Muscle layer of colon (tissue), 2 donors: Measurements from ENCODE around the gene LENG1.

Source experiments
- H3K27ac ChIP-seq: one replicate; pipeline ENCODE4 v1.7.0; 2013; ENCODE audit warnings: low read depth, mild to moderate bottlenecking, low read length, moderate library complexity
- H3K27me3 ChIP-seq, 2 donors: one replicate each; pipeline ENCODE4 v1.7.0; 2013; ENCODE audit warnings: low read length in 2 of 2, mild to moderate bottlenecking in 2 of 2; ENCODE audit not compliant: insufficient read depth in 2 of 2, control insufficient read depth in 1 of 2
- H3K36me3 ChIP-seq: one replicate; pipeline ENCODE4 v1.7.0; 2013; ENCODE audit warnings: mild to moderate bottlenecking, low read length; ENCODE audit not compliant: insufficient read depth
- H3K4me1 ChIP-seq: one replicate; pipeline ENCODE4 v1.7.0; 2013; ENCODE audit warnings: mild to moderate bottlenecking, low read length; ENCODE audit not compliant: insufficient read depth
- H3K4me3 ChIP-seq, 2 donors: one replicate each; pipeline ENCODE4 v1.7.0; 2013; ENCODE audit warnings: low read length in 2 of 2, low read depth in 1 of 2, mild to moderate bottlenecking in 1 of 2, moderate library complexity in 1 of 2
- H3K9ac ChIP-seq: one replicate; pipeline ENCODE4 v1.7.0; 2013; ENCODE audit warnings: low read length
- H3K9me3 ChIP-seq: one replicate; pipeline ENCODE4 v1.7.0; 2013; ENCODE audit warnings: mild to moderate bottlenecking, low read length
- donor health status: abdominal sarcoma.
- donor health status: Adenocarcinoma of cecum.

The LENG1 gene

DNA sequence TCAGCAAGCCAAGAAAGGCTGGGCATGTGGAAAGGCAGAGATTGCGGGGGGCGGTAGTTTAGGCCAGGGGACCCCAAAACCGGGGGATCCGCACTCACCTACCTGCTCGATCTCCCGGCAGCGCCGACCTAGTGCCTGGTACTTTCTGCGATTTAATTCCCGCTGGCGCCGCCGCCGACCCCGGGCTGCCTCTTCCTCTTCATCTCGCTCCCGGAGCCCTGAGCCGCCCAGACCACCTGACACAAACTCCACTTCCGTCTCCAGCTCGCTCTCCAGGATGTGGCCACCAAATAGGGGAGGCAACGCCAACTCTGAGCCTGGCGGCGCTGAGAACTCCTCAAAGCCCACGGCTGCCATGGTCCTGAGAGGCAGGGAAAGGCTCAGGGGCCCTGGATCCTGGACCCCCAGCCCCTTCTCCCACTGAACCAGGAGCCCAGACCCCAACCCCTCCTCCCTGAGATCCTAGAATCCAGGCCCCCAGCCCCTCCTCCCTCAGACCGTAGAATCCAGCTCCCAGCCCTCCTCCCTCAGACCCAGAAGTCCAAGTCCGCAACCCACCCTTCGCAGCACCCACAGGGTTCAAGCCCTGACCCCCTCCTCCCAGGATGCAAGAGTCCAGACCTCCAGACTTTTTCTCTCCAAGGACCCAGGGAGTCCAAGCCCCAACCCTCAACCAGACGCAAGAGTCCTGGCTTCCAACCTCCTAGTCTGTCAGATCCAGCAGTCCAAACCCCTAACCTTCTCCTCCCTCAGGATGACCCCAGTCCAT lies 45.0 kb downstream of the LENG1 start:
- Histone ChIP-seq H3K36me3 (peaks cover 17% of the 10 kb centered on the region), H3K9me3 (no peaks in the 10 kb centered on the region), H3K9ac (peak overlapping the region; percentile 75), H3K27ac (peak overlapping the region; percentile 99), H3K4me1 (peaks cover 21% of the 10 kb centered on the region), H3K27me3 (no peaks in the 10 kb centered on the region), H3K4me3 (peak overlapping the region; percentile 85 to 95)

DNA sequence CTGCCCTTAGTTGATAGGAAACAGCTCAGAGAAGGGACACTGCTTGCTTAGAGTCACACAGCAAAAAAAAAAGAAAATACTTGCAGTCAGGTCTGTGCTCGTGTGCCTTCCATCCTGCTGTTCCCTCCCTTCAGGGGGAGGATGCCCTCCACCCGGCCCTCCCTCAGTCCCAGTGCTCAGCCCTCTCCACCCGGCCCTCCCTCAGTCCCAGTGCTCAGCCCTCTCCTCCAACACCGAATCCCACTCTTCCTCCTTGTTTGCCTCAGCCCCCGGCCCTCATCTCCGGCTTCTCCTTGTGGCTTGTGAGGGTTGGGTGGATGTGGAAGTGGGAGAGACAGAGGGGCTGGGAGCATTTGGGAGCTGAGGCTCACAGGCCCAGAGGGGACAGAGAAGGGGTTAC lies 49.9 kb downstream of the LENG1 start:
- H3K9me3 ChIP-seq, result no peaks in the 10 kb centered on the region
- H3K4me1 ChIP-seq, result peaks cover 9% of the 10 kb centered on the region
- no peak overlapping the region for H3K27ac ChIP-seq
- H3K27me3 ChIP-seq, result no peaks in the 10 kb centered on the region
- no peak overlapping the region for H3K9ac ChIP-seq
- peaks cover 36% of the 10 kb centered on the region for H3K36me3 ChIP-seq
- no peak overlapping the region for H3K4me3 ChIP-seq

DNA sequence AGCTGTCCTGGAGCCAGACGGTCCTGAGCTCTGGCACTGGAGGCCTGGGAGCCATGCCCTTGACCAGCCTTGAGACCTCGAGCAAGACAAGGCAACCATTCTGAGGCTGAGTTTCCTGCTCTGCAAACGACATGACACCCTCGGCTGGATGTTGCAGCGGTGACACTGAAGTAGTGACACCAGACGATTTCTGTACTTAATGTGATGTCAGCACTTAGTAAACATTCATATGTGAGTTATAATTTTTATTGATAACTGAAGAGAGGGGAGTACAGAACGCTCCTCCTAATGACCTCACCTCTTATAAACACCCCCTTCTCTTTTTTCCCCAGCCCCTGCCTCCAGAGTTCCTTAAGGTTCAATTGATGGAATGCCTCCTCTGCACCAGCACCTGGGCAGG lies 51.0 kb downstream of the LENG1 start:
- Histone ChIP-seq H3K36me3 (peaks cover 36% of the 10 kb centered on the region), H3K27me3 (no peaks in the 10 kb centered on the region), H3K9me3 (no peaks in the 10 kb centered on the region), H3K27ac (no peak overlapping the region), H3K4me3 (no peak overlapping the region), H3K9ac (no peak overlapping the region), H3K4me1 (no peaks in the 10 kb centered on the region)

DNA sequence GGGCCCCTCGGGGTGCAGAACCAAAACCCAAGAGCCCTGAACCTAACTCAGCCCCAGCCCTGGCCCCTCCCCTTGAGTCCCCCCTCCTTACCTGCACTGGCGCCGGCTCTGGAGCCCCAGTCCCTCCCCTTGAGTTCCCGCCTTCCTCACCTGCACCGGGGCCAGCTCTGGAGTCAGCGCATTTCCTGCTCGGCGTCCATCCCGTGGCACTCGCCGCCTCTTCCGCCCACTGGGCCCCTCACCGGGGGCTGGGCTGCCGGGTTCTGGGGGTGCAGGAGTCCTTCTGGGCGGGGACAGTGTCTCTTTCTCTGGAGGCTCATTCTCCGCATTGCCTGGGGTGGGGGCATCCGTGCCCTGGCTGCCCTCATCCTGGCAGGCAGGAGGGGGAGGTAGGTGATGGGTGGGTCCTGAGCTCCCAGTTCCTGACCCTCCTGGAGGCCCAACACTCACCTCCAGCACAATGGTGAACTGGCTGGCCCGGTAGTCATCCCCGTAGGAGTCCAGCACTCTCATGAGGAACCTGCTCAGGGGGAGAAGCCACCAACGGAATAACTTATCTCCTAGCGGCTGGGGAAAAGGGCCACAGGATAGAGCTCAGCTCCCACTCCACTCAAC lies 51.5 kb downstream of the LENG1 start:
- Histone ChIP-seq H3K36me3 (peaks cover 36% of the 10 kb centered on the region), H3K4me1 (no peaks in the 10 kb centered on the region), H3K9me3 (no peaks in the 10 kb centered on the region), H3K9ac (no peak overlapping the region), H3K4me3 (no peak overlapping the region), H3K27ac (no peak overlapping the region), H3K27me3 (no peaks in the 10 kb centered on the region)

DNA sequence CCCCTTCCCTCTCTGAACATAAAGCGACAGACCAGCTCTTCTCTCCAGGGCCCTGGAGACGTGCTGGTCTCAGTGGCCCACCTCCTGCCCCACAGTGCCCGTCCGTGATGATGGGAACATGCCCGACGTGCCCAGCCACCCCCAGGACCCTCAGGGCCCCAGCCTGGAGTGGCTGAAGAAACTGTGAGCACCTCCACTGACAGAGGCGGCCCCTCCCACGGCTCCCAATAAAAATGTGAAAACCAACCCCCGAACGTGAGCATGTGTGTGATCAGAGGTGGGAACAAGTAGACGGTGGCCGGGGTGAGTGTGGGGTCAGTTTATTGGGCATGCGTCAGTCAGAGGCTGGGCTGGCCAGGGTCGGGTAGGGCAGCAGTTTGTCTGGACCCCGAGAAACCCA lies 52.8 kb downstream of the LENG1 start:
- Histone ChIP-seq H3K36me3 (peaks cover 36% of the 10 kb centered on the region), H3K9ac (no peak overlapping the region), H3K9me3 (no peaks in the 10 kb centered on the region), H3K4me1 (peaks cover 6% of the 10 kb centered on the region), H3K4me3 (no peak overlapping the region), H3K27me3 (no peaks in the 10 kb centered on the region), H3K27ac (no peak overlapping the region)

DNA sequence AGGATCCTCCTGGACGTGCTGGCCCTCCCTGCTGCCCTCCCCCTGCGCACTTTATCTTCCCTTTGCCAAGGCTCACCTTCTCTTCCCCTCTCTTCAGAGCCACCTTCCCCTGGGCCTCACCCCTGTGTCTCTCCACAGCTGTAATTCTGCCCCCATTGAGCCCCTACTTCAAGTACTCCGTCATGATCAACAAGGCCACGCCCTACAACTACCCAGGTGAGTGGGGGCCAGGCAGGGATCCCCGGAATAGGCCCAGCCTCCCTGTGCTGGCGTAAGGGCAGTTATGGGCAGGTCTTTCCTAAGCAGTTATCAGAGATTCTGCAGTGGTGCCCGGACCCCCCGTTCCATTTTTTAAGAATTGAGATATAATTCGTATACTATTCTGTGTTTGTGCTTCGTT lies 53.7 kb downstream of the LENG1 start:
- peaks cover 6% of the 10 kb centered on the region for H3K4me1 ChIP-seq
- H3K9me3 ChIP-seq, result no peaks in the 10 kb centered on the region
- no peak overlapping the region for H3K27ac ChIP-seq
- H3K9ac ChIP-seq, result no peak overlapping the region
- no peaks in the 10 kb centered on the region for H3K27me3 ChIP-seq
- no peak overlapping the region for H3K4me3 ChIP-seq
- peaks cover 32% of the 10 kb centered on the region for H3K36me3 ChIP-seq
